HUES6 (cell line): Measurements from ENCODE around the gene MGAM2.

Source experiments
- H3K27ac ChIP-seq: 2 replicates; pipeline ENCODE4 v1.7.0; 2013; ENCODE audit warnings: low read depth, mild to moderate bottlenecking, low read length, inconsistent platforms
- H3K27me3 ChIP-seq: 2 replicates; pipeline ENCODE4 v1.6.1; 2013; ENCODE audit warnings: low read length; ENCODE audit not compliant: control insufficient read depth, insufficient read depth
- H3K36me3 ChIP-seq: 2 replicates; pipeline ENCODE4 v1.6.1; 2013; ENCODE audit warnings: low read length; ENCODE audit not compliant: control insufficient read depth, insufficient read depth
- H3K4me1 ChIP-seq: 2 replicates; pipeline ENCODE4 v1.6.1; 2013; ENCODE audit warnings: low read length; ENCODE audit not compliant: control insufficient read depth, insufficient read depth
- H3K4me3 ChIP-seq: 2 replicates; pipeline ENCODE4 v1.5.1; 2013; ENCODE audit warnings: low read depth, low read length
- H3K9ac ChIP-seq: one replicate; pipeline ENCODE4 v1.6.1; 2013; ENCODE audit warnings: mild to moderate bottlenecking, low read length
- H3K9me3 ChIP-seq: 2 replicates; pipeline ENCODE4 v1.6.1; 2013; ENCODE audit warnings: low read depth, low read length; ENCODE audit not compliant: control insufficient read depth, insufficient read depth

MGAM2 gene

GRCh38 chr7:142146124-142146523 lies 34.6 kb downstream of the MGAM2 start:
- Histone ChIP-seq H3K27ac (no peak overlapping the region), H3K4me3 (no peak overlapping the region), H3K9ac (no peak overlapping the region), H3K4me1 (peaks cover 15% of the 10 kb centered on the region), H3K9me3 (no peaks in the 10 kb centered on the region), H3K36me3 (no peaks in the 10 kb centered on the region), H3K27me3 (no peaks in the 10 kb centered on the region)

GRCh38 chr7:142150356-142150755 lies 38.8 kb downstream of the MGAM2 start:
- H3K9ac ChIP-seq, result no peak overlapping the region
- H3K27me3 ChIP-seq, result no peaks in the 10 kb centered on the region
- peaks cover 12% of the 10 kb centered on the region for H3K4me1 ChIP-seq
- no peaks in the 10 kb centered on the region for H3K9me3 ChIP-seq
- no peaks in the 10 kb centered on the region for H3K36me3 ChIP-seq
- H3K27ac ChIP-seq, result no peak overlapping the region
- no peak overlapping the region for H3K4me3 ChIP-seq

GRCh38 chr7:142150869-142151268 lies 39.4 kb downstream of the MGAM2 start:
- H3K27me3 ChIP-seq, result no peaks in the 10 kb centered on the region
- no peaks in the 10 kb centered on the region for H3K36me3 ChIP-seq
- H3K4me3 ChIP-seq, result no peak overlapping the region

GRCh38 chr7:142152076-142152475 lies 40.6 kb downstream of the MGAM2 start:
- no peaks in the 10 kb centered on the region for H3K4me1 ChIP-seq
- H3K9me3 ChIP-seq, result no peaks in the 10 kb centered on the region
- H3K27me3 ChIP-seq, result no peaks in the 10 kb centered on the region
- no peaks in the 10 kb centered on the region for H3K36me3 ChIP-seq
- H3K4me3 ChIP-seq, result no peak overlapping the region
- H3K9ac ChIP-seq, result no peak overlapping the region
- no peak overlapping the region for H3K27ac ChIP-seq

More at GRCh38 chr7:142150869-142151268, 39.4 kb downstream of the MGAM2 start:
- H3K9me3 ChIP-seq, result no peaks in the 10 kb centered on the region
- H3K4me1 ChIP-seq, result peaks cover 7% of the 10 kb centered on the region
- H3K27ac ChIP-seq, result no peak overlapping the region
- no peak overlapping the region for H3K9ac ChIP-seq

GRCh38 chr7:142153400-142153799 lies 41.9 kb downstream of the MGAM2 start:
- Histone ChIP-seq H3K9ac (no peak overlapping the region), H3K27ac (no peak overlapping the region), H3K4me1 (no peaks in the 10 kb centered on the region), H3K9me3 (no peaks in the 10 kb centered on the region), H3K36me3 (no peaks in the 10 kb centered on the region), H3K27me3 (no peaks in the 10 kb centered on the region), H3K4me3 (no peak overlapping the region)

GRCh38 chr7:142158736-142159496 lies 47.4 kb downstream of the MGAM2 start:
- H3K27me3 ChIP-seq, result no peaks in the 10 kb centered on the region
- no peak overlapping the region for H3K27ac ChIP-seq
- H3K9ac ChIP-seq, result no peak overlapping the region
- no peak overlapping the region for H3K4me3 ChIP-seq
- no peaks in the 10 kb centered on the region for H3K36me3 ChIP-seq
- H3K4me1 ChIP-seq, result no peaks in the 10 kb centered on the region
- H3K9me3 ChIP-seq, result no peaks in the 10 kb centered on the region

GRCh38 chr7:142161921-142162320 lies 50.4 kb downstream of the MGAM2 start:
- no peaks in the 10 kb centered on the region for H3K9me3 ChIP-seq
- no peaks in the 10 kb centered on the region for H3K4me1 ChIP-seq
- H3K27me3 ChIP-seq, result peaks cover 7% of the 10 kb centered on the region; the same call in 1 of the 2 replicates
- H3K27ac ChIP-seq, result no peak overlapping the region
- no peak overlapping the region for H3K4me3 ChIP-seq
- H3K9ac ChIP-seq, result no peak overlapping the region
- H3K36me3 ChIP-seq, result no peaks in the 10 kb centered on the region

GRCh38 chr7:142168746-142169145 lies 57.2 kb downstream of the MGAM2 start:
- H3K4me1 ChIP-seq, result no peaks in the 10 kb centered on the region
- no peaks in the 10 kb centered on the region for H3K9me3 ChIP-seq
- H3K36me3 ChIP-seq, result no peaks in the 10 kb centered on the region
- no peak overlapping the region for H3K27ac ChIP-seq
- H3K27me3 ChIP-seq, result peaks cover 7% of the 10 kb centered on the region; the same call in 1 of the 2 replicates
- H3K9ac ChIP-seq, result no peak overlapping the region
- no peak overlapping the region for H3K4me3 ChIP-seq

GRCh38 chr7:142172932-142173331 lies 61.4 kb downstream of the MGAM2 start:
- no peaks in the 10 kb centered on the region for H3K27me3 ChIP-seq

GRCh38 chr7:142174441-142174840 lies 62.9 kb downstream of the MGAM2 start:
- Histone ChIP-seq H3K4me3 (no peak overlapping the region), H3K9ac (no peak overlapping the region), H3K9me3 (no peaks in the 10 kb centered on the region), H3K27ac (no peak overlapping the region), H3K4me1 (no peaks in the 10 kb centered on the region), H3K27me3 (no peaks in the 10 kb centered on the region), H3K36me3 (no peaks in the 10 kb centered on the region)

More at GRCh38 chr7:142172932-142173331, 61.4 kb downstream of the MGAM2 start:
- no peaks in the 10 kb centered on the region for H3K9me3 ChIP-seq
- H3K36me3 ChIP-seq, result no peaks in the 10 kb centered on the region
- no peak overlapping the region for H3K4me3 ChIP-seq
- no peaks in the 10 kb centered on the region for H3K4me1 ChIP-seq
- H3K9ac ChIP-seq, result no peak overlapping the region
- H3K27ac ChIP-seq, result no peak overlapping the region

- H3K4me1 ChIP-seq, result no peaks in the 10 kb centered on the region
Measured at GRCh38 chr7:142175594-142175993, 64.1 kb downstream of the MGAM2 start.

More at GRCh38 chr7:142175594-142175993, 64.1 kb downstream of the MGAM2 start:
- Histone ChIP-seq H3K9me3 (no peaks in the 10 kb centered on the region), H3K9ac (no peak overlapping the region), H3K36me3 (no peaks in the 10 kb centered on the region), H3K4me3 (no peak overlapping the region), H3K27ac (no peak overlapping the region), H3K27me3 (no peaks in the 10 kb centered on the region)
